Activated naive CD4-positive, alpha-beta T cell treated with anti-CD3 and anti-CD28 coated beads, Interleukin-2, amount 50 U/mL, for 24 hours (primary cell): Measurements from ENCODE around the gene HLA-DPB1.

Source experiments
- H3K27ac Mint-ChIP-seq: one replicate; pipeline ENCODE4 v1.8.0; 2021; ENCODE audit warnings: mild to moderate bottlenecking, mixed read lengths
- H3K27me3 Mint-ChIP-seq: one replicate; pipeline ENCODE4 v1.8.0; 2021; ENCODE audit warnings: mixed read lengths
- H3K36me3 Mint-ChIP-seq: one replicate; pipeline ENCODE4 v1.8.0; 2021; ENCODE audit warnings: mixed read lengths
- H3K4me1 Mint-ChIP-seq: one replicate; pipeline ENCODE4 v1.8.0; 2021; ENCODE audit warnings: mixed read lengths
- H3K4me3 Mint-ChIP-seq: one replicate; pipeline ENCODE4 v1.8.0; 2021; ENCODE audit warnings: mild to moderate bottlenecking, mixed read lengths
- H3K9me3 Mint-ChIP-seq: one replicate; pipeline ENCODE4 v1.8.0; 2021; ENCODE audit warnings: mixed read lengths

HLA-DPB1 gene

DNA sequence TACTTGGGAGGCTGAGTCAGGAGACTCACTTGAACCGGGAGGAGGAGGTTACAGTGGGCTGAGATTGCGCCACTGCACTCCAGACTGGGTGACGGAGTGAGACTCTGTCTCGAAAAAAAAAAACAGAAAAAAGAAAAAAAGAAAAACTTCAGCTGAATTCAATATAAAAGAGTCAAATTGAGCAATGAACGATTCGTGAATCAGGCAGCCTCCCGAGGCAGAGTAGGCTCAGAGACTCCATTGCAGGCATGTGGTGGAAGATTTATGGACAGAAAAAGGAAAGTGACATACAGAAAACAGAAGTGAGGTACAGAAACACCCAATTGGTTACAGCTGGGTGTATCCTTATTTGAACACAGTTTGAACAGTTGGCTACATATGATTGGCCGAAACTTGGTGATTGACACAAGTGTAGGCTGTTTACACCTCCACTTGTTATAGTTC lies 56.3 kb downstream of the HLA-DPB1 start:
- no peak overlapping the region for H3K4me3 Mint-ChIP-seq
- H3K9me3 Mint-ChIP-seq = no peaks in the 10 kb centered on the region
- H3K27ac Mint-ChIP-seq = no peak overlapping the region
- H3K36me3 Mint-ChIP-seq = no peaks in the 10 kb centered on the region
- H3K27me3 Mint-ChIP-seq = peaks cover 3% of the 10 kb centered on the region
- no peaks in the 10 kb centered on the region for H3K4me1 Mint-ChIP-seq

DNA sequence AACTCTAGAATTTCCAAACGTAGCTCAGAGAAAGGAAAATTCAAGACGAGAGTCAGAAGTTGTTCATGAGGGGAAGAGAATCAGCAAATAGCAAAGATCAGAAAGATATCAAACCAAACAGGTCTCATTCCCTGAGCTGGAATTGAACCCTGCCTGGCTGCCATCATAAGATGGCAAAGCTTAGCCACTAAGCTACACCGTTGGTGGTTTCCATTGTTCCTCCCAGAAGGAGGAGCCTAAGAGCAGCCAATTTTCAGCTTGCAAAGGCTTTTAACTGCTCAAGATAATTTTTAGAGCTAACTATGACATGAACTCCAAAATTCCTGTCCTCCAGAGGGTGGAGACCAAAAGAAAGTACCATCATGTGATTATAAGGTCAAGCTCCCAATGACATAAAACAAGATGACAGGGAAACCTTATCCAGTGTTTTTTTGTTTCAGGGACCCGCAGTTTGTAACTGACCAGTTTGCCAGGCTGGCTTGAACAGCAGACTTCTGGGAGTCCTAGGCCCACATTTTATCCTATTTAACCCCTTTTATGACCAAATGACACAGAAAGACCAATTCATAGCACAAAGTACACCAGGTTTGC lies 60.6 kb downstream of the HLA-DPB1 start:
- Mint-ChIP-seq H3K4me3 (no peak overlapping the region), H3K27ac (no peak overlapping the region), H3K4me1 (no peaks in the 10 kb centered on the region), H3K27me3 (peaks cover 5% of the 10 kb centered on the region), H3K9me3 (no peaks in the 10 kb centered on the region), H3K36me3 (no peaks in the 10 kb centered on the region)
